ENCODE measurements around the gene SS18L1. TPM values are rescaled to one million over a fixed set of nuclear protein-coding genes. Genes with fewer than 3 reads are reported as not detected.

SS18L1 gene
- total RNA-seq, 1 donor from 2014 or later, result 19.9 TPM

GRCh38 chr20:62197801-62198200 lies 54.2 kb downstream of the SS18L1 start:
- no peaks in the 10 kb centered on the region for H3K27me3 Mint-ChIP-seq (ENCODE audit: unreplicated experiment)
- H3K36me3 Mint-ChIP-seq (ENCODE audit: unreplicated experiment), result peaks cover 34% of the 10 kb centered on the region
- no peak overlapping the region for H3K27ac Mint-ChIP-seq (ENCODE audit: unreplicated experiment)
- TF ChIP-seq, protein P1, sequence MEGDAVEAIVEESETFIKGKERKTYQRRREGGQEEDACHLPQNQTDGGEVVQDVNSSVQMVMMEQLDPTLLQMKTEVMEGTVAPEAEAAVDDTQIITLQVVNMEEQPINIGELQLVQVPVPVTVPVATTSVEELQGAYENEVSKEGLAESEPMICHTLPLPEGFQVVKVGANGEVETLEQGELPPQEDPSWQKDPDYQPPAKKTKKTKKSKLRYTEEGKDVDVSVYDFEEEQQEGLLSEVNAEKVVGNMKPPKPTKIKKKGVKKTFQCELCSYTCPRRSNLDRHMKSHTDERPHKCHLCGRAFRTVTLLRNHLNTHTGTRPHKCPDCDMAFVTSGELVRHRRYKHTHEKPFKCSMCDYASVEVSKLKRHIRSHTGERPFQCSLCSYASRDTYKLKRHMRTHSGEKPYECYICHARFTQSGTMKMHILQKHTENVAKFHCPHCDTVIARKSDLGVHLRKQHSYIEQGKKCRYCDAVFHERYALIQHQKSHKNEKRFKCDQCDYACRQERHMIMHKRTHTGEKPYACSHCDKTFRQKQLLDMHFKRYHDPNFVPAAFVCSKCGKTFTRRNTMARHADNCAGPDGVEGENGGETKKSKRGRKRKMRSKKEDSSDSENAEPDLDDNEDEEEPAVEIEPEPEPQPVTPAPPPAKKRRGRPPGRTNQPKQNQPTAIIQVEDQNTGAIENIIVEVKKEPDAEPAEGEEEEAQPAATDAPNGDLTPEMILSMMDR (IDR thresholded peaks at IDR 0.05), result no peak
- no peak for DNase-seq (ENCODE audit: extremely low spot score, unreplicated experiment)
- H3K9me3 Mint-ChIP-seq (ENCODE audit: unreplicated experiment), result no peaks in the 10 kb centered on the region
- peaks cover 15% of the 10 kb centered on the region for H3K4me1 Mint-ChIP-seq (ENCODE audit: unreplicated experiment)
- no peak overlapping the region for H3K4me3 Mint-ChIP-seq (ENCODE audit: unreplicated experiment)

- TF ChIP-seq, protein P1 (IDR thresholded peaks at IDR 0.05), result no peak
- H3K4me3 Mint-ChIP-seq (ENCODE audit: unreplicated experiment), result no peak overlapping the region
- no peaks in the 10 kb centered on the region for H3K9me3 Mint-ChIP-seq (ENCODE audit: unreplicated experiment)
- no peak overlapping the region for H3K27ac Mint-ChIP-seq (ENCODE audit: unreplicated experiment)
- no peaks in the 10 kb centered on the region for H3K27me3 Mint-ChIP-seq (ENCODE audit: unreplicated experiment)
- no peak for DNase-seq (ENCODE audit: extremely low spot score, unreplicated experiment)
- peaks cover 22% of the 10 kb centered on the region for H3K4me1 Mint-ChIP-seq (ENCODE audit: unreplicated experiment)
- peaks cover 33% of the 10 kb centered on the region for H3K36me3 Mint-ChIP-seq (ENCODE audit: unreplicated experiment)
Measured at GRCh38 chr20:62198496-62198895, 54.9 kb downstream of the SS18L1 start.

DNA sequence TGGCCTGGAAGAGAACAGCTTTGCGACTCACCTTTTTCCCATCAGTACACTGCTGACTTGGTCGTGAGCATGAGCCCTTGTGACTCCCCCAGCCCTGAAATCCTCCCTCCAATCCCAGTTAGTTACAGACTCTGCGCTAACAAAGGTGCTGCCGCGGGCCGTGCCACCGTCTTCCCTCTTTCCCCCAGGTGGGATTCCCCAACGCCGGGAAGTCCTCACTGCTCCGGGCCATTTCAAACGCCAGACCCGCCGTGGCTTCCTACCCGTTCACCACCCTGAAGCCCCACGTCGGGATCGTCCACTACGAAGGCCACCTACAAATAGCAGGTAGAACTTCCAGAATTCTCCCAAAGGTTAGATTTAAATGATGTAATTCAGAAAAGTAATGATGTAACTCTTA lies 55.4 kb downstream of the SS18L1 start:
- Mint-ChIP-seq H3K36me3 (ENCODE audit: unreplicated experiment) (peaks cover 31% of the 10 kb centered on the region), H3K4me3 (ENCODE audit: unreplicated experiment) (no peak overlapping the region), H3K27me3 (ENCODE audit: unreplicated experiment) (no peaks in the 10 kb centered on the region), H3K27ac (ENCODE audit: unreplicated experiment) (no peak overlapping the region), H3K9me3 (ENCODE audit: unreplicated experiment) (no peaks in the 10 kb centered on the region), H3K4me1 (ENCODE audit: unreplicated experiment) (peaks cover 24% of the 10 kb centered on the region)
- DNase-seq (ENCODE audit: extremely low spot score, unreplicated experiment), result no peak
- TF ChIP-seq, protein P1 (IDR thresholded peaks at IDR 0.05), result no peak

DNA sequence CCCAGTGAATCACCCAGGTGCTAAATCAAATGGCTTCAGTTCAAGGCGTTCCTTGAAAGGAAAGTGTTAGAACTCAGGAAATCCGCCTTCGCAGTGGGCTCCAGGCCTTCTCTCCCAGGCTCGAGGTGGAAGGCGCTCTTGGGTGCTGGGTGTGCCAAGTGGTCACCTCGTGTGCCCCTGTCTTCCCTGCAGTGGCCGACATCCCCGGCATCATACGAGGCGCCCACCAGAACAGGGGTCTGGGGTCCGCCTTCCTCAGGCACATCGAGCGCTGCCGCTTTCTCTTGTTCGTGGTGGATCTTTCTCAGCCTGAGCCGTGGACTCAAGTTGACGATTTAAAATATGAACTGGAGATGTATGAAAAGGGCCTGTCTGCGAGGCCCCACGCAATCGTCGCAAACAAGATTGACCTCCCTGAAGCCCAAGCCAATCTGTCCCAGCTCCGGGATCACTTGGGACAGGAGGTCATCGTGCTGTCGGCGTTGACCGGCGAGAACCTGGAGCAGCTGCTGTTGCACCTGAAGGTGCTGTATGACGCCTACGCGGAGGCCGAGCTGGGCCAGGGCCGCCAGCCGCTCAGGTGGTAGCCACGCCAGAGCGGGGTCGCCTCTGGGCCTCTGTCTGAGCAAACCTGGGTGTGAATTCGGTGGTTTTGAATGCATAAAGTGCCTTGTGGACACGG lies 57.1 kb downstream of the SS18L1 start:
- Mint-ChIP-seq H3K27ac (ENCODE audit: unreplicated experiment) (no peak overlapping the region), H3K4me3 (ENCODE audit: unreplicated experiment) (no peak overlapping the region), H3K9me3 (ENCODE audit: unreplicated experiment) (no peaks in the 10 kb centered on the region)

More for the DNA sequence above, 57.1 kb downstream of the SS18L1 start:
- Mint-ChIP-seq H3K27me3 (ENCODE audit: unreplicated experiment) (no peaks in the 10 kb centered on the region), H3K36me3 (ENCODE audit: unreplicated experiment) (peaks cover 25% of the 10 kb centered on the region), H3K4me1 (ENCODE audit: unreplicated experiment) (peaks cover 24% of the 10 kb centered on the region)
- TF ChIP-seq, protein P1 (IDR thresholded peaks at IDR 0.05), result no peak
- DNase-seq (ENCODE audit: extremely low spot score, unreplicated experiment), result no peak
